Measurements from ENCODE around the gene B3GALT6. TPM values are rescaled to one million over a fixed set of nuclear protein-coding genes. Genes with fewer than 3 reads are reported as not detected.
A peak's percentile ranks its signal among the peaks of the same experiment; 100 is the strongest.

B3GALT6 gene
- total and polyA plus RNA-seq, 10 donors: 7.9 to 25.1 (median 18.4) TPM

- H3K27me3 ChIP-seq (replicated peaks in 1 of 7): peaks cover 0 to 94% (median 48%) of the 10 kb centered on the region in 7 donors
- H3K9me3 ChIP-seq: no peaks in the 10 kb centered on the region
- WGBS, 5 donors: 75 to 93% (median 89%) methylated on average over 4 to 26 of the region's 26 CpGs
- H3K27ac ChIP-seq: no peak overlapping the region
- peak in 1 of 3 donors; percentile 8 for TF ChIP-seq POLR2AphosphoS5 (IDR thresholded peaks at IDR 0.05)
- no peak for TF ChIP-seq POLR2A (IDR thresholded peaks at IDR 0.05)
- no peak for TF ChIP-seq CTCF (IDR thresholded peaks at IDR 0.05 in 8 of 11, conservative IDR thresholded peaks at IDR 0.05 in 3 of 11)
- no peaks in the 10 kb centered on the region for H3K36me3 ChIP-seq
- intact Hi-C loops (cut with DNase I; ENCODE audit: low total_unique reads): no loop called here
- H3K4me3 ChIP-seq: no peak overlapping the region
- no peak for DNase-seq
- peaks cover 0 to 32% (median 17%) of the 10 kb centered on the region in 6 donors for H3K4me1 ChIP-seq
These were observed 9.7 kb downstream of the B3GALT6 start for GRCh38 chr1:1241588-1242219.

GRCh38 chr1:1242461-1243265, 10.6 kb downstream of the B3GALT6 start:
- H3K36me3 ChIP-seq: no peaks in the 10 kb centered on the region
- peaks cover 0 to 34% (median 17%) of the 10 kb centered on the region in 6 donors for H3K4me1 ChIP-seq
- TF ChIP-seq POLR2A (IDR thresholded peaks at IDR 0.05) (no peak), CTCF (IDR thresholded peaks at IDR 0.05 in 8 of 11, conservative IDR thresholded peaks at IDR 0.05 in 3 of 11) (no peak), POLR2AphosphoS5 (IDR thresholded peaks at IDR 0.05) (no peak)
- peaks cover 0 to 94% (median 52%) of the 10 kb centered on the region in 7 donors for H3K27me3 ChIP-seq (replicated peaks in 1 of 7)
- no peaks in the 10 kb centered on the region for H3K9me3 ChIP-seq
- no peak overlapping the region for H3K27ac ChIP-seq
- WGBS, 5 donors: 85 to 92% (median 87%) methylated on average over 10 to 41 of the region's 41 CpGs
- H3K4me3 ChIP-seq: no peak overlapping the region
- DNase-seq: no peak
- intact Hi-C loops (cut with DNase I; ENCODE audit: low total_unique reads): no loop called here

- Histone ChIP-seq H3K36me3 (no peaks in the 10 kb centered on the region), H3K27me3 (replicated peaks in 1 of 7) (peaks cover 0 to 93% (median 50%) of the 10 kb centered on the region in 7 donors), H3K4me1 (peaks cover 0 to 28% (median 11%) of the 10 kb centered on the region in 6 donors), H3K9me3 (no peaks in the 10 kb centered on the region), H3K27ac (no peak overlapping the region), H3K4me3 (no peak overlapping the region)
- no peak for DNase-seq
- WGBS, 5 donors: 87 to 95% (median 95%) methylated on average over 4 to 23 of the region's 23 CpGs
- no peak for TF ChIP-seq POLR2A (IDR thresholded peaks at IDR 0.05)
- no peak for TF ChIP-seq POLR2AphosphoS5 (IDR thresholded peaks at IDR 0.05)
- TF ChIP-seq CTCF (IDR thresholded peaks at IDR 0.05 in 8 of 11, conservative IDR thresholded peaks at IDR 0.05 in 3 of 11): no peak
- intact Hi-C loops (cut with DNase I; ENCODE audit: low total_unique reads): no loop called here
These were observed 11.2 kb downstream of the B3GALT6 start for GRCh38 chr1:1243266-1243660.

- TF ChIP-seq CTCF (IDR thresholded peaks at IDR 0.05 in 8 of 11, conservative IDR thresholded peaks at IDR 0.05 in 3 of 11): no peak
- no peak for TF ChIP-seq POLR2A (IDR thresholded peaks at IDR 0.05)
- no peak for TF ChIP-seq POLR2AphosphoS5 (IDR thresholded peaks at IDR 0.05)
- intact Hi-C loops (cut with DNase I; ENCODE audit: low total_unique reads): no loop called here
- Histone ChIP-seq H3K4me3 (no peak overlapping the region), H3K9me3 (no peaks in the 10 kb centered on the region), H3K36me3 (no peaks in the 10 kb centered on the region), H3K4me1 (peaks cover 0 to 25% (median 9%) of the 10 kb centered on the region in 6 donors), H3K27ac (no peak overlapping the region), H3K27me3 (replicated peaks in 1 of 7) (peaks cover 0 to 88% (median 45%) of the 10 kb centered on the region in 7 donors)
- DNase-seq: no peak
- WGBS, 5 donors: 52 to 100% (median 69%) methylated on average over 3 to 23 of the region's 23 CpGs
These were observed 11.8 kb downstream of the B3GALT6 start for GRCh38 chr1:1243807-1244191.

All from spleen (tissue), 11 donors.